Ovary (tissue), 9 donors: ENCODE data around the gene CTNNA3. TPM values are rescaled to one million over a fixed set of nuclear protein-coding genes. Genes with fewer than 3 reads are reported as not detected.

ENCODE experiments used
- DNase-seq, 5 donors: peaks; one replicate each; pipeline ENCODE4 v3.0.0-alpha.2; 2019 to 2020
- H3K27ac ChIP-seq, 2 donors: fragments of 200-600 bp; one replicate each; pipeline versions ENCODE4 v1.5.1 to v1.8.0; 2019 to 2022
- H3K27me3 ChIP-seq: fragments of 200-600 bp; one replicate; pipeline ENCODE4 v1.8.0; 2022
- H3K36me3 ChIP-seq: fragments of 200-600 bp; sonication (generic); one replicate; pipeline ENCODE4 v1.5.1; 2019
- H3K4me1 ChIP-seq: one replicate; pipeline ENCODE4 v1.8.1; 2013; ENCODE audit warnings: mild to moderate bottlenecking, moderate library complexity; ENCODE audit not compliant: insufficient read depth
- H3K4me3 ChIP-seq: fragments of 200-600 bp; sonication (generic); one replicate; pipeline ENCODE4 v1.5.1; 2017
- H3K9me3 ChIP-seq, 2 donors: fragments of 200-600 bp in 1 of 2; sonication (generic) in 1 of 2; one replicate each; pipeline versions ENCODE4 v1.5.1 to v1.8.1; 2013 to 2019; ENCODE audit warnings: mild to moderate bottlenecking in 1 of 2, moderate library complexity in 1 of 2
- CTCF ChIP-seq, 3 donors: fragments of 450-650 bp in 2 of 3; fragments of 200-600 bp in 1 of 3; IDR thresholded peaks; one replicate each; pipeline versions ENCODE4 v1.5.1 to v1.8.0; 2016 to 2022; ENCODE audit warnings: antibody characterized with exemption in 3 of 3, mild to moderate bottlenecking in 1 of 3
- EP300 ChIP-seq: sonication (generic); formaldehyde crosslinking; IDR thresholded peaks from one replicate; pipeline ENCODE4 v1.6.1; 2017; ENCODE audit warnings: antibody characterized with exemption
- POLR2A ChIP-seq: fragments of 450-650 bp; IDR thresholded peaks from one replicate; pipeline ENCODE4 v1.6.1; 2017; ENCODE audit warnings: antibody characterized with exemption, mild to moderate bottlenecking, moderate library complexity
- WGBS, 3 donors: extraction: QIAGEN DNeasy Blood & Tissue Kit in 1 of 3; methylation state at CpG; one replicate each; pipeline versions ENCODE4 v1.1.5 to v1.1.7; 2013 to 2017; 5-methylcytosine and 5-hydroxymethylcytosine counted together
- intact Hi-C, 4 donors: fragments of 100-400 bp; cut with DNase I; formaldehyde crosslinking; loops; one replicate each; pipeline versions ENCODE4 v1.11.0 to v1.15.1; 2022 to 2023
- polyA plus RNA-seq, 2 donors: library from polyadenylated mRNA; stranded (reverse); fragments of 200-250 nt in 1 of 2; fragments of 350-450 nt in 1 of 2; fragmentation: Illumina TruSeq in 1 of 2; extraction: RNeasy Lipid Tissue Mini Kit (QIAGEN cat#74804) in 1 of 2; gene quantifications; one replicate each; pipeline ENCODE4 v1.2.3, GENCODE V29; 2013 to 2014
- total RNA-seq, 7 donors: library from RNA; depleted of rRNA in 2 of 7; stranded (reverse); fragments of >200 nt in 2 of 7; fragmentation: NEBNext Ultra II Directional in 3 of 7; extraction: Animal tissue kit (Norgen Biotek cat#: 25700) in 3 of 7; gene quantifications; one replicate each; pipeline versions ENCODE4 v1.1.0 to v1.2.4, GENCODE V29; 2016 to 2023
- donor health status: DM: no; HTN: no; CAD: no; lungs with moderate emphysema.
- donor health status: DM: no; HTN: no; CAD: no.
- donor health status: Bipolar disorder and iron deficiency.
- donor health status: DM: yes; HTN: yes; CAD: no.
- donor health status: DM: no; HTN: no; CAD: no.
- donor health status: DM: yes; HTN: yes; CAD: no.

The CTNNA3 gene
- total and polyA plus RNA-seq, 9 donors, result 1.9 to 9.7 (median 4.0) TPM

- intact Hi-C loops, result no loop called here
- H3K4me3 ChIP-seq, result no peak overlapping the region
- TF ChIP-seq EP300, result no peak
- no peak for TF ChIP-seq CTCF (IDR thresholded peaks at IDR 0.05)
- TF ChIP-seq POLR2A, result no peak
- DNase-seq, result no peak
- H3K9me3 ChIP-seq, result no peaks in the 10 kb centered on the region
- 64 to 80% (median 70%) methylated on average over 1 of the region's 1 CpG for WGBS, 3 donors
- H3K27ac ChIP-seq, result no peak overlapping the region
- H3K27me3 ChIP-seq, result no peaks in the 10 kb centered on the region
- H3K4me1 ChIP-seq, result no peaks in the 10 kb centered on the region
- no peaks in the 10 kb centered on the region for H3K36me3 ChIP-seq
These were observed 411.4 kb downstream of the CTNNA3 start for GRCh38 chr10:67284589-67284988.

- Histone ChIP-seq H3K4me1 (no peaks in the 10 kb centered on the region), H3K36me3 (no peaks in the 10 kb centered on the region), H3K9me3 (no peaks in the 10 kb centered on the region), H3K4me3 (no peak overlapping the region), H3K27me3 (no peaks in the 10 kb centered on the region), H3K27ac (no peak overlapping the region)
- intact Hi-C loops, result no loop called here
- no peak for TF ChIP-seq EP300
- no peak for TF ChIP-seq CTCF (IDR thresholded peaks at IDR 0.05)
- no peak for TF ChIP-seq POLR2A
- no peak for DNase-seq
These were observed 413.1 kb downstream of the CTNNA3 start for GRCh38 chr10:67282871-67283270.

GRCh38 chr10:67280405-67280804, 415.6 kb downstream of the CTNNA3 start:
- no peak overlapping the region for H3K27ac ChIP-seq
- intact Hi-C loops, result no loop called here
- H3K9me3 ChIP-seq, result no peaks in the 10 kb centered on the region
- H3K4me3 ChIP-seq, result no peak overlapping the region
- no peak for DNase-seq
- TF ChIP-seq POLR2A (no peak), CTCF (IDR thresholded peaks at IDR 0.05) (no peak), EP300 (no peak)
- no peaks in the 10 kb centered on the region for H3K36me3 ChIP-seq
- no peaks in the 10 kb centered on the region for H3K27me3 ChIP-seq
- 92 to 95% (median 94%) methylated on average over 4 of the region's 4 CpGs for WGBS, 3 donors
- no peaks in the 10 kb centered on the region for H3K4me1 ChIP-seq

GRCh38 chr10:67277402-67277801, 418.6 kb downstream of the CTNNA3 start:
- Histone ChIP-seq H3K27ac (no peak overlapping the region), H3K4me3 (no peak overlapping the region), H3K36me3 (no peaks in the 10 kb centered on the region), H3K27me3 (no peaks in the 10 kb centered on the region), H3K9me3 (no peaks in the 10 kb centered on the region), H3K4me1 (no peaks in the 10 kb centered on the region)
- TF ChIP-seq CTCF (IDR thresholded peaks at IDR 0.05), result no peak
- TF ChIP-seq EP300, result no peak
- TF ChIP-seq POLR2A, result no peak
- intact Hi-C loops, result no loop called here
- no peak for DNase-seq
- WGBS, 3 donors, result 93 to 95% (median 94%) methylated on average over 2 of the region's 2 CpGs

- H3K4me1 ChIP-seq, result no peaks in the 10 kb centered on the region
- H3K27me3 ChIP-seq, result no peaks in the 10 kb centered on the region
- H3K9me3 ChIP-seq, result no peaks in the 10 kb centered on the region
- no peaks in the 10 kb centered on the region for H3K36me3 ChIP-seq
- DNase-seq, result no peak
- H3K4me3 ChIP-seq, result no peak overlapping the region
- intact Hi-C loops, result no loop called here
- TF ChIP-seq EP300 (no peak), POLR2A (no peak), CTCF (IDR thresholded peaks at IDR 0.05) (no peak)
- 68 to 77% (median 72%) methylated on average over 3 of the region's 3 CpGs for WGBS, 3 donors
- H3K27ac ChIP-seq, result no peak overlapping the region
These were observed 426.2 kb downstream of the CTNNA3 start for GRCh38 chr10:67269828-67270227.
